Kidney glomerular epithelial cell (primary cell): ENCODE results near the gene IL17B.

Experiments used
- DNase-seq: peaks from one replicate; lab custom pipeline; 2025; lab: John Stamatoyannopoulos, UW

IL17B gene

DNA sequence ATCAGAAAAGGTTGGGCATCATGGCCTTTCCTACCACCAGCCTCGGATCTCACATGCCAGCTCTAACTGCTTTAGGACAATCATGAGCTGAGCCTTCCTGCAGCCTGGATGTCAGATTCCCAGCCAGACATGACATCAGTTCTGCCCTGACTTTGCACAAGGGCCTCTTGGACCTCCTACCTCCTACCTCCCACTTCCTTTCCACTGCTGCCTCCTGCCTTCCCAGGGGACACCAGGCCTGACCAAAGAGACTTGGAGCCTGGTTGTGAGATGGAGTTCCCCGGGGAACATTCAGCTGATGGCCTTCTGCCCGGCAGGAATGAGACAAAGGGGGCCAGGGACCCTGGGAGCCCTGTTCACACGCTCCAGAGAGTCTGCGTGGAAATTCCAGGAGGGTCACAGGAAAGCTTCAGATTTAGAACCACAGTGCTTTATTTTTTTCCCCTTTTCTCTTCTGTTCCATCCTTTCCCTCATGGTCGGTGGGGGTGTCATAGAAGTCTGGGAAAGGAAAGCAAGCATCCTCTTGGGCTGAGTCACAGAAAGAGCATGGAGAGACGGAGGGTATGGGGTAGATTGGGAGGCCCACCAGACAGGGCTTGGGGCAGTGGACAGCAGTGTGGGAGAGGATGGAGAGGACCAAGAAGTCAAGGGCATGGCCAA lies 35.4 kb upstream of the IL17B start:
- peak; percentile 35 for DNase-seq

GRCh38 chr5:149413477-149414210 lies 34.6 kb upstream of the IL17B start:
- no peak for DNase-seq

GRCh38 chr5:149412783-149413476 lies 33.8 kb upstream of the IL17B start:
- DNase-seq = no peak

GRCh38 chr5:149411738-149412519 lies 32.8 kb upstream of the IL17B start:
- no peak for DNase-seq

DNA sequence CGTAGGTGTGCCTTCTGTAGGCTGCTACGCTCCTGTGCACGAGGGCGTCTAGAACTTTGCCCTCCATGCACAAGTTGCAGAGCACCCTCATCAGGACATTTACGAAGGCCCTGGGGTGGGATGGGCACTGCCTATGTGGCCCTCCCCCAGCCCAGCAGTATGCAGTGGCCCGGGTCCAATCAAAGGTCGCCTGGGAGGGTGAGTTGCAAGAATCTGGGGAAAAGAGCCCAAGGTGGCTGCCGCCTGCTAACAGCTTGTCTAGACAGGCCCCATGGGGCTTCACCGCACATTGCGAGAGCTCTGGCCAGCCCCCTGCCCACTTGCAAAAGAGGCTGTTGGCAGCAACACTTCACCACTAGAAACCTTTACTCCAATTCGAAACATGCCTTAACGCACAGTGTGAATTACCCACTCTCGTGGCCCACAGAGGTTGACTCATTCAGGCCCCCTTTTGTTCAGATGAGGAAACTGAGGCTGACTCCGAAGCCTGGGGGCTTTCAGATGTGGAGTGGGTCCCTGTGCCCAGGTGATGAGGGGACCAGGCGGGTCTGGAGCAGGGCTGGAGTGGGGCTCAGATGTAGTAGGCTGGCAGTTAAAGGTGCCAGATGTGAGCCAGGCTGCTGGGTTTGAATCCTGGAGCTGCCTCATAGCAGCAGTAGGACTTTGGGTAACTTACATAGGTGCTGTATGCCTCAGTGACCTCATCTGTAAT lies 31.8 kb upstream of the IL17B start:
- DNase-seq = no peak

- no peak for DNase-seq
These were observed 31.0 kb upstream of the IL17B start for GRCh38 chr5:149410071-149410470.

GRCh38 chr5:149409268-149409948 lies 30.3 kb upstream of the IL17B start:
- DNase-seq = no peak

DNA sequence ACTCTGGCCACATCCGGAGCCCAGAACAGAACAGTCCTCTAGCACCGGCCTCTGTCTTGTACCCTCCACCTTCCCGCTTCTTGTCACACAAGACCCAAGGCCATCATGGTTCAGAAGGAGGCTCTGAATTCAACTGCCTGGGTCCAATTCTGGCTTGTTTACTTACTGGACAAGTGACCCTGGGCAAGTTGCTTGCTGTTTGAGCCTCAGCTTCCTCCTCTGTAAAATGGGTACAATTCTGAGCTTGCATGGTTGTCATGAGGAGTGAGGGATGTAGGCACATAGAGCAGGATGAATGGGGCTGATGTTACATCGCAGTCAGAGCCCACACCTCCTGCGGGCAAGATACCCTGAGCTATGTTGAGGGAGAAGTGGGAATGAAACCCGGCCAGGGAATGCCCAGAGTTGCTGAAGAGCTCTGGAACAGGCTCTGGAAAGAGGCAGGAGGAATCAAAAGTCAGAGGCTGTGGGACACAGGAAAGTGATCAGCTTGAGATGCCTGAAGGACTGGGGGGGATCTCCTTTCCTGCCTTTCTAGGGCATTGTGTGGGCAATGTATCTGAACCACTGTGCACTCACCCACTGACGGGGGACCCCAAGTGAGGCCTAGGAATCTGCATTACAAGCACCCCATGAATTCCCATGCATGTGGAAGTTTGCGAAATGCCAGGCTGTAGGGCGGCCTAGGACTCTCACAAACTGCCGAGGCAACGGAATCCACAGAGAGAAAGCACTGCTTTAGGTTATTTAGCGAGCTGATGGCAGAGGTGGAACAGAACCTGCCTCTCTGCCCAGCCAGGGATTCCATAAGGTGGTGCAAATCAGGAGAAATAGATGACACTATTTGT lies 29.4 kb upstream of the IL17B start:
- DNase-seq = no peak

DNA sequence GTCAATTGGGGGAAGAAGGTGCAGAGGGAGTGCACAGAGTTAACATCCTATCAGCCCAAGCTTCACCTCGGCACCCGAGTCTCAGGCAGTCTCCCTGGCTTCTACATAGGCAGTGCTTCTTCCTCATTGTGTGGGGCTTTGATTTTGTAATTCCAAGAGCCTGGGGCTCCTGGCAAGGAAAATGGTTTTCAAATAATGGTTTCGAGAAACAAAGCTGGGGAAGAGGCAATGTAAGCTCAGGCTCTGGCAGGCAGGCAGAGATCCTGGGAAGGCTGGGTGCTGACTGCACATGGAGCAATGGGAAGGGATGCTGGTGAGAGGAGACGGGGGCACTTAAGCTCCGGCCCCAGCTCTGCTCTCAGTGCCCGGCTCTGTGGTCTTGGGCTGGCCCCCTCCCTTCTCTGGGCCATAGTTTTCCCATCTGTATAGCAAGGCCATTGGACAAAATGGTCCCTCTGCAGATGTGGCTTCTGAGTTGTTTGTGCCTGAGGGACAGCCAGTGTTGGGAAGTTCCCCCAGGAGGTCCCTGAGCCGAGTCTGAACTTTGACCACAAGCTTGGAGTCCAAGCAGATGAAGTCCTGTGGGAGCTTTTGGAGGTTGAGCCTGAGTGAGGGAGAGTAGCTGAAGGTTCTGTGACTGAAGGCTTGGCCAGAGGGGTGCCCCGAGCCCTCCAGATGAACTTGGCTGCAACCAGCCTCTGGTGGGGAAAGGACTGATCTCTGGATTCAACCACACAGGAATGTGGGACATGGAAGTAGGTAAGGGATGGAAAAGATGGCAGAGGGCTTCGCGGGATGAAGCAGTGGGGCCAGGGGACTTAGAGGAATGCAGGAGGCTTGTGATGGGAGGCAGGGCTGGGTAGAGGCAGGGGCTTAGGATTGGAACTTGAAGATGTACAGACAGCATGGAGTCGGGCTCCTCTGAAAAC lies 28.5 kb upstream of the IL17B start:
- DNase-seq = no peak

DNA sequence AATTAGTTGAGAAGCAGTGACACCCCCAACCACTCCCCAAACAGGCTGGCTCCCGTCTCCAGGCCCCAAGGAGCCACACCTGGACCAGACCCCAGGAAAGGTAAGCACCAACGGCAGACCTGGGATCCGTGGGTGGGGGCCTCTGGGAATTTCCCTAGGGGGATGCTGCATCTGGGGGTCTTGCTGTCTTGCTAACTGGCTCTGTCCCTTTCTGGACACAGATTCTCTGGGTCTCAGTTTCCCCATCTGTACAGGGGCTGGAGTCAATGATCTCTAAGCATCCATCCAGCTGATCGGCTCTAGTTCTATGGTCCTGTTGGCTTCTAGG lies 27.9 kb upstream of the IL17B start:
- DNase-seq = no peak

DNA sequence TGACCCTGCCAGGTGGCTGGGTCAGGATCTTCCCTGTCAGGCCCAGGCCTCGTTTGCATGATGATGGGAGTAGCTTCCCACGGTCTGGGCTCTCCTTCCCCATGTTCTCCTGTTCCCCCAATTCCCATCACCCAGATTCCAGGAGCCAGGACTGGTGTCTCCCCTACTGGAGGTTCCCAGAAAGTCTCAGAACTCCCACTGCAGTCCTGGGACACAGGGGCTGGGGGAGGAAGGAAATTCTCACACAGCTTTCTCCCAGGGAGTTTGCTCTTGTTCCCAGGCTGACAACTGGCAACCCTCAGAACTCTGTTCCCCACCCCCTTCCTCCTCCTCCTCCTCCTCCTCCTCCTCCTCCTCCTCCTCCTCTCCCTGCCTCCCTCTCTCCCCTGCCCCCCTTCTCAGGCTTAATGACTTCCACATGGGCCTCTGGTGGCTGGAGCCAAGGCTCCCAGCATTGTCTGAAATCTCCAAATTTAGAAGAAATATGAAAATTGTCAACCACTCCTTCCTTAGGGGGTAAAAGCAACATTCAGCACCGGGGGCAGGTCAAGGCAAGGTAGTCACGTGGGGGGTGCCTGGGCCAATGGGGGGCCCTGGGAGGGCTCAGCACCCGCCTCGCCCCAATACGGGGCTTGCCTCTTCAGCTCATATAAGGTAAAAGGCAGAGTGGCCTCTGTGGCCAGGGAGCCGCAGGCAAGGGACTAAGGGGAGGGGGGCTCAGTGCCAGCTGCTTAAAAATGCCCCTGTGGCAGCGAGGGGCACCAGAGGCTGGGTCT lies 27.3 kb upstream of the IL17B start:
- DNase-seq = peak; percentile 1

- DNase-seq = no peak
These were observed 26.6 kb upstream of the IL17B start for GRCh38 chr5:149405550-149406202.

GRCh38 chr5:149404746-149405549 lies 25.9 kb upstream of the IL17B start:
- no peak for DNase-seq

GRCh38 chr5:149403923-149404745 lies 25.0 kb upstream of the IL17B start:
- DNase-seq = peak; percentile 51

- no peak for DNase-seq
These were observed 23.2 kb upstream of the IL17B start for GRCh38 chr5:149402291-149402690.

DNA sequence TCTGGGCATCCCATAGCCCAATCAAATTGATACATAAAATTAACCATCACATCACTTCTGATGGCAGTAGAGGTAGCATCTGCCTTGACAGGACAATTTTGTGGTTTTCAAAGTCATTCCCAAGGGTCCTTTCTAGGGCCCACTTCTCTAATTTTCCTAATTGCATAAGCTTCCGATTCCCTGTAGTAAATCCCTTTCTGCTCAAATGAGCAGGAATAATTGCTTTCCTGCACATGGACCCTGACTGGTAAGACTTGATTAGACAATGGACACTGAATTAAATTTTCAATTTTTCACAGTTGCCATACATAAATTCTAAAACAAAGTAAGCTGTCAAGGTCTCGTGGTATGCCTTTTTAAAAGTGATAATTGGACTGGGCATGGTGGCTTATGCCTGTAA lies 22.0 kb upstream of the IL17B start:
- no peak for DNase-seq
